Parathyroid adenoma (tissue), 2 donors: ENCODE measurements around the gene CRIM1.

ENCODE experiments used
- H2AFZ ChIP-seq: fragments of 300-600 bp; sonication (generic); one replicate; pipeline ENCODE4 v1.7.0; 2017; ENCODE audit warnings: antibody characterized with exemption, mild to moderate bottlenecking
- H3K27ac ChIP-seq: fragments of 300-600 bp; sonication (generic); one replicate; pipeline ENCODE4 v1.7.0; 2017
- H3K27me3 ChIP-seq: fragments of 300-600 bp; sonication (generic); one replicate; pipeline ENCODE4 v1.7.0; 2017; ENCODE audit warnings: low read length; ENCODE audit not compliant: control insufficient read depth, insufficient read depth
- H3K36me3 ChIP-seq: fragments of 300-600 bp; sonication (generic); one replicate; pipeline ENCODE4 v1.7.0; 2017; ENCODE audit warnings: low read length; ENCODE audit not compliant: control insufficient read depth, insufficient read depth
- H3K4me1 ChIP-seq: fragments of 300-600 bp; sonication (generic); one replicate; pipeline ENCODE4 v1.7.0; 2017; ENCODE audit warnings: control low read depth
- H3K4me2 ChIP-seq: fragments of 300-600 bp; sonication (generic); one replicate; pipeline ENCODE4 v1.7.0; 2017; ENCODE audit warnings: low read length
- H3K4me3 ChIP-seq: fragments of 300-600 bp; sonication (generic); one replicate; pipeline ENCODE4 v1.7.0; 2017; ENCODE audit warnings: low read depth, low read length
- H3K79me2 ChIP-seq: fragments of 300-600 bp; sonication (generic); one replicate; pipeline ENCODE4 v1.7.0; 2017; ENCODE audit warnings: control low read depth
- H3K9ac ChIP-seq: fragments of 300-600 bp; sonication (generic); one replicate; pipeline ENCODE4 v1.7.0; 2017; ENCODE audit warnings: mild to moderate bottlenecking
- H3K9me3 ChIP-seq: fragments of 300-600 bp; sonication (generic); one replicate; pipeline ENCODE4 v1.7.0; 2017; ENCODE audit warnings: low read length; ENCODE audit not compliant: control insufficient read depth
- TF ChIP-seq, protein P1 (sequence below): fragments of 300-600 bp; sonication (generic); IDR thresholded peaks from one replicate; pipeline ENCODE4 v1.7.0; 2017; ENCODE audit warnings: antibody characterized with exemption, mild to moderate bottlenecking
- donor health status: primary hyperparathyroidism.

CRIM1 gene

DNA sequence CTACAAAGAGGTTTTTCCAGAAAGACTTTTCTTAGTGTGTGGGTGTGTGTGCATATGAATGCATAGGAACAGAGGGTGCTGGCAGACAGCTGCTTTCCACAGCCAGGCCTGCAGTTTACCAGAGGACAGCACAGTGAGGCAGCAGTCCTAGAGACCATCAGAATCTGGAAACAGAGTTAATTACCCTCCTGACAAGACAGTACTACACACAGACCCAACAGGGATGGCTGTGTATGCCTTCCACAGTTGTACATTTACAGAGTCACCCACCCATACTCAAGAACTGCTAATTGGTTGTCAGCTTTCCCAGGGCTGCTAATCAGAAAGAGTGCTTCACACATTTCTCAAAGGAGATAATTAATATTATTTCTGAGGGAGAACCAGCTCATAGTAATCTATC lies 137.7 kb downstream of the CRIM1 start:
- no peak overlapping the region for H3K9ac ChIP-seq
- H3K4me3 ChIP-seq, result no peak overlapping the region
- H3K27ac ChIP-seq, result no peak overlapping the region
- H3K27me3 ChIP-seq, result no peaks in the 10 kb centered on the region
- no peaks in the 10 kb centered on the region for H3K79me2 ChIP-seq
- no peak overlapping the region for H2AFZ ChIP-seq
- no peaks in the 10 kb centered on the region for H3K4me1 ChIP-seq
- no peak overlapping the region for H3K4me2 ChIP-seq
- no peaks in the 10 kb centered on the region for H3K9me3 ChIP-seq
- TF ChIP-seq, protein P1, sequence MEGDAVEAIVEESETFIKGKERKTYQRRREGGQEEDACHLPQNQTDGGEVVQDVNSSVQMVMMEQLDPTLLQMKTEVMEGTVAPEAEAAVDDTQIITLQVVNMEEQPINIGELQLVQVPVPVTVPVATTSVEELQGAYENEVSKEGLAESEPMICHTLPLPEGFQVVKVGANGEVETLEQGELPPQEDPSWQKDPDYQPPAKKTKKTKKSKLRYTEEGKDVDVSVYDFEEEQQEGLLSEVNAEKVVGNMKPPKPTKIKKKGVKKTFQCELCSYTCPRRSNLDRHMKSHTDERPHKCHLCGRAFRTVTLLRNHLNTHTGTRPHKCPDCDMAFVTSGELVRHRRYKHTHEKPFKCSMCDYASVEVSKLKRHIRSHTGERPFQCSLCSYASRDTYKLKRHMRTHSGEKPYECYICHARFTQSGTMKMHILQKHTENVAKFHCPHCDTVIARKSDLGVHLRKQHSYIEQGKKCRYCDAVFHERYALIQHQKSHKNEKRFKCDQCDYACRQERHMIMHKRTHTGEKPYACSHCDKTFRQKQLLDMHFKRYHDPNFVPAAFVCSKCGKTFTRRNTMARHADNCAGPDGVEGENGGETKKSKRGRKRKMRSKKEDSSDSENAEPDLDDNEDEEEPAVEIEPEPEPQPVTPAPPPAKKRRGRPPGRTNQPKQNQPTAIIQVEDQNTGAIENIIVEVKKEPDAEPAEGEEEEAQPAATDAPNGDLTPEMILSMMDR, result no peak
- no peaks in the 10 kb centered on the region for H3K36me3 ChIP-seq

DNA sequence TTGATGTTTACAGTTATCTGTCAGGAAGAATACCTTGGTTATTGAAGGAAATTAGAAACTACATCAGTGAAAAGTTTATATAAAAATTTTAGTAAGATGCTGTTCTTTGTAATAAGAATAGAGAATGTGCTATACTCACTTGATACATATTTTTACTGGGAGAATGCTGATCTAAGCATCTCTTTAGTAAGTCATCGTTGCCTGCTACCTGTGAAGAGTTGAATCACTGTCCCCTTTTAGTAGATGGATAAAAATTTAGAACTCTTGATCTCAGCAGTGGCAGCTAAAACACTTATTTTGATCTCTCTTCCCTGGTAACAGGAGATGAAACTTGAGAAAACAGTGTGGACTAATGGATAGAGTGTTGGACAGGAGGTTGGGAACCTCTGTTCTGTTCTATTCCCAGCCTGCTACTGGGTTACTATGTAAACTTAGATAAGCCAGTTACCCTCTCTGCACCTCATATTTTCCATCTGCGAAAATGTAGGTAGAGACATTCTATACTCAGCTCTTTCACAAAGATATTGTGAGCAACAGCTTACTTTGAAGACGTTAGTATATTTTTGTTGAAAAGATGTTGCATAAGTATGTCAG lies 142.1 kb downstream of the CRIM1 start:
- no peaks in the 10 kb centered on the region for H3K36me3 ChIP-seq
- H3K79me2 ChIP-seq, result no peaks in the 10 kb centered on the region
- H2AFZ ChIP-seq, result no peak overlapping the region
- H3K4me1 ChIP-seq, result no peaks in the 10 kb centered on the region
- TF ChIP-seq, protein P1, result no peak
- no peak overlapping the region for H3K9ac ChIP-seq
- H3K27me3 ChIP-seq, result no peaks in the 10 kb centered on the region
- no peak overlapping the region for H3K4me3 ChIP-seq
- H3K4me2 ChIP-seq, result no peak overlapping the region
- no peaks in the 10 kb centered on the region for H3K9me3 ChIP-seq
- no peak overlapping the region for H3K27ac ChIP-seq

DNA sequence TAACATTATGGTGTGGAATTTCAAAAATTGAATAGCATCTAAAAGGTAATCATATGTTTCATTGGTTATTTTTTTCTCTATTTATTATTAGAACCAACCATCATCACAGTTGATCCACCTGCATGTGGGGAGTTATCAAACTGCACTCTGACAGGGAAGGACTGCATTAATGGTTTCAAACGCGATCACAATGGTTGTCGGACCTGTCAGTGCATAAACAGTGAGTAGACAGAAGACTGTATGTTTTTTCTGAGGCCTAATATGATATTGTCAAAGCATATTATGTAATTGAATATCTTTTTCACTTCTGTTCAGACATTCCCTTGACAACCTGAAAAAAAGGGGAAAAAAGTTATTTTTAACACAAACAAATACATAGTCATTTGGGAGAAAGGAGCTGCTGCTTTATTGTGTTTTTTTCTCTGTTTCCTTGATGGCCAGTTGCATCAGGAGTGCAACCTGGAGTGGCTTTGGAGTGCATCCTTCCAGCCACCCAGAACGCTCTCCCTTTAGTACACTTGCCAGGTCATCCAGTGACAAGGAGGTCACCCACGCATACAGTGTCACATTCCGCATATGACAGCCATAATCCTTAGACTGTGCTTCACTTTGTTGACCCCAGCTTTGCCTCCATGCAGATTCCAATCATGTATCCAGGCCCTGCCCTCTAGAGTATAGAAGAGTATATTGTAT lies 143.7 kb downstream of the CRIM1 start:
- no peaks in the 10 kb centered on the region for H3K9me3 ChIP-seq
- H3K27me3 ChIP-seq, result no peaks in the 10 kb centered on the region
- no peaks in the 10 kb centered on the region for H3K79me2 ChIP-seq
- H3K4me2 ChIP-seq, result no peak overlapping the region
- H3K27ac ChIP-seq, result no peak overlapping the region
- H3K4me3 ChIP-seq, result no peak overlapping the region
- no peaks in the 10 kb centered on the region for H3K4me1 ChIP-seq
- no peak overlapping the region for H3K9ac ChIP-seq
- TF ChIP-seq, protein P1, result no peak
- H2AFZ ChIP-seq, result no peak overlapping the region
- H3K36me3 ChIP-seq, result no peaks in the 10 kb centered on the region

DNA sequence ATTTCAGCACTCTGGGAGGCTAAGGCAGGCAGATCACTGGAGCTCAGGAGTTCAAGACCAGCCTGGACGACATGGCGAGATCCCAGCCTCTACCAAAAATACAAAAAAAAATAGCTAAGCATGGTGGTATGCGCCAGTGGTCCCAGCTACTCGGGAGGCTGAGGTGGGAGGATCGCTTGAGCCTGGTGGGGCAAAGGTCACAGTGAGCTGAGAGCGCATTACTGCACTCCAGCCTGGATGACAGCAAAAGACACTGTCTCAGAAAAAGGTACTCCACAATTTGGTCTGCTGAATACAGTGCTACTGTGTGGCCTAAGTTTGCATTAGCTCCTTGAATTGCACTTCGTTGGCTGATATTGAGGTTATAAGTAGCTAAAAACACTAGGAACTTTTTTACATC lies 144.5 kb downstream of the CRIM1 start:
- H3K4me2 ChIP-seq, result no peak overlapping the region
- H3K36me3 ChIP-seq, result no peaks in the 10 kb centered on the region
- no peaks in the 10 kb centered on the region for H3K79me2 ChIP-seq
- H3K9me3 ChIP-seq, result no peaks in the 10 kb centered on the region
- H3K9ac ChIP-seq, result no peak overlapping the region
- H3K27me3 ChIP-seq, result no peaks in the 10 kb centered on the region
- no peak overlapping the region for H3K27ac ChIP-seq
- TF ChIP-seq, protein P1, result no peak
- no peaks in the 10 kb centered on the region for H3K4me1 ChIP-seq
- no peak overlapping the region for H3K4me3 ChIP-seq
- H2AFZ ChIP-seq, result no peak overlapping the region

DNA sequence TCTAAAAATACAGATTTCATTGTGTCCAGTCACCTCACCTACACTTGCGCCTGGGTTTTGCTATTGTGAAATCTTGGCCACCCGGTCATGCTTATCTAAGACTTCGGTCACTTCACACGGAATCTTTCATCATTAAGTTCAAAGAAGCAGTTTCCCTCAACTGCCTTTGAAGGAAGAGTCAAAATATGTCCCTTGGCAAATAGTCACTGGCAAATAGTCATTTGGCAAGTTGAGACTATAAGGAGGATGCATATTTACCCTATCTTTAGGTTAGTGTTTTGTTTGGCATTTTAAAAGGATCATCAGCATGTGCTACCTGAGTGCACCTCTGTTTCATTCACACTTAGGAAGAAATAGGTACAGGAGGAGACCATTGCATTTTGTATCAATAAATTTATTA lies 146.5 kb downstream of the CRIM1 start:
- Histone ChIP-seq H2AFZ (no peak overlapping the region), H3K36me3 (no peaks in the 10 kb centered on the region), H3K27me3 (no peaks in the 10 kb centered on the region), H3K27ac (no peak overlapping the region), H3K4me2 (no peak overlapping the region), H3K9me3 (no peaks in the 10 kb centered on the region), H3K9ac (no peak overlapping the region), H3K79me2 (no peaks in the 10 kb centered on the region), H3K4me3 (no peak overlapping the region), H3K4me1 (no peaks in the 10 kb centered on the region)
- TF ChIP-seq, protein P1, result no peak
